A204.1 (cell line): ENCODE results near the gene TNIK.

Source experiments
- FAIRE-seq: peaks from 2 replicates; lab custom pipeline; 2012; peaks lifted over from hg19 to GRCh38; lab: Jason Lieb, UNC

Gene TNIK

DNA sequence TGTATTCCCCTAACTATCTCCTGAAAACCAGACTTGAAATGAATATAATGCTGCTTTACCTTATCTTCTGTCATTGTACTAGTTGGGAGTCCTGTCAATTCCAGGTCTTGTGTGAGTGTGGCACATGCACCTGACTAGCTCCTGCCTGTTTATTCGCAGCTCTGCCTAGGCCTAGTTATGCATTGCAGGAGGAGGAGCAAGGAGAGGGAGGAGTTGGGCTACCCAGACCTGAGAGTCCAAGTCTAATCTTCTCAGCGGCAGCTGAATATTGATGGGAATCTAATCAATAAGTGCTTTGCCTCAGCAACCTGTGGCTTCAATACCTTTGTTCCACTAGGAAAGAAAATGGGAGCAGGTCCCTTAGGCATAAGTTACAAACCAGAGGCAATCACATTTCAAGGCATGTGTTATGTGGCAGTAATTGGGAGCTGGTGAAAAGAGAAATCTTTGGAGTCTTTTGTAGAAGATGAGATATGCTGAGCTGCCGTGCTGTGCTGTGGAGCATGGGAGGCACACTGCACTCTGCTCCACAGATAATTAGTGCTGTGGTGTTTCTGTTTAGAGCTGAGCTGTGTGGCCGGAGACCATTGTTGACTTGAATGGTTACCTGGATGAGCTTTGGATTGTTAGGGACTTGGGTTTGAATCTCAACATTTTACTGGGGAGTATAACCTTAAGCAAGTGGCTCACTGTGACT lies 433.5 kb downstream of the TNIK start, which contains the start of gene SLC2A2:
SLC2A2 (minus strand) TSS at position 124 of the 697 bp plus-strand sequence; CDS start at position 74, 50 bp downstream.
- FAIRE-seq = no peak

DNA sequence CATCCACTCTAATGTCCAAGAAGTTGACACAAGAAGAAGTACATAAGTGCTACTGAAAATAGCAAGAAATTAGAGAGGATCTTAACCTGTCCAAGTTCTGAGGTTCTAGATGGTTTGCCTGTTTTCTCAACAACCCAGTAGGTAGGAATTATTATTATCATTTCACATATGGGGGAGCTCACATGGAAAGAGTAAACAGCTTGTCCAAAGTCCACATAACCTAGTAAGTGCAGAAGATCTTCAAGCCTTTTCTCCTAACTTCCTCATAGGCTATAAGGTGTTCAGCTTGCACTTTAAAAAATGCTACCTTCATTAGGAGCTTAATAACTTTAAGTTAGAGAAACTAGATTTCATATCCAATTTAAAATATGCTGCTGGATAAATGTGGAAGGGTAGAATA lies 436.6 kb downstream of the TNIK start:
- no peak for FAIRE-seq

DNA sequence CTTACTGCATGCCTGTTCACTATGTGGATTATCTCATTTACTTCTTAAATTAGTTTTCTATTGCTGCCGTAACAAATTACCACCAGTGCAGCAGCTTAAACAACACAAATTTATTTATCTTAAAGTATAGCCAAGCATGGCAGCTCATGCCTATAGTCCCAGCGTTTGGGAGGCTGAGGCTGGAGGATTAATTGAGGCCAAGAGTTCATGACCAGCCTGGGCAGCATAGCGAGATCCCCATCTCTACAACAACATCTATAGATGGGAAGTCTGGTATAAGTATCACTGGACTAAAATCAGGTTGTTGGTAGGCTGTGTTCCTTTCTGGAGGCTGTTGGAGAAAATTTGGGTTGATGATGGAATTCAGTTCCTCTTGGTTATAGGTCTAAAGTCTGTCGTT lies 438.8 kb downstream of the TNIK start:
- FAIRE-seq = no peak

DNA sequence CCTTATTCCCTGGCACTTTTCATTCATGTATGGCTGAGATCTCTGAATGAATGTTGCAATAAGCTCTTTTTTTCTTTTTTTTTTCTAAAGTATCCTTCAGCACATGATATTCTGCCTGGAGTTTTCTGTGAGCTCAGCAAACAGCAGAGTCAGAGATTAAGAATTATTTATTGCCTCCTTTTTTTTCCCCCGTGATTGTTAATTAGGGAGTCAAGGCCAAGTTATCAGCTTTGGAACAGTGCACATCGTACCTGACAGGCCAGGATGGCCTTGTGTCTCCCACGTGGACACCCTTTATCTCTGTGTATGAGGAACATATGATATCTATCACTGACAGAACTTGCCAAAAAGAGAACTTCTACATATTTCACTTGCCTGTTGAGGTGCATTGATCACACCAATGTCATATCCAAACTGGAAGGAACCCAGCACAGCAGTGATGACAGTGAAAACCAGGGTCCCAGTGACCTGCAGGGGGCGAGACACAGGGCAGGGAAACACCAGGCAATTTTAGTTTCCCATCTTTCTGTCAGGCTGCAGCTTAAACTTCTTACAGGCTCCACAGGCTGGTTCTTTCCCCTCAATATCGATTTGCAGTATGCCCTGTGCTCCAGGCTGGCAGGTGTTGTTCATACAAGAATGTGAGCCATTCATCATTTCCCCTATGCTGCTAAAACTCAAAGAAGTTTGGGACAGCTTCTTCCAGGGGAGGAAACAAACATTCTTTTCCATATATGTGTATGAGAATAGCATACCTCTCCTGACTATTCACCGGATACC lies 441.9 kb downstream of the TNIK start:
- no peak for FAIRE-seq

DNA sequence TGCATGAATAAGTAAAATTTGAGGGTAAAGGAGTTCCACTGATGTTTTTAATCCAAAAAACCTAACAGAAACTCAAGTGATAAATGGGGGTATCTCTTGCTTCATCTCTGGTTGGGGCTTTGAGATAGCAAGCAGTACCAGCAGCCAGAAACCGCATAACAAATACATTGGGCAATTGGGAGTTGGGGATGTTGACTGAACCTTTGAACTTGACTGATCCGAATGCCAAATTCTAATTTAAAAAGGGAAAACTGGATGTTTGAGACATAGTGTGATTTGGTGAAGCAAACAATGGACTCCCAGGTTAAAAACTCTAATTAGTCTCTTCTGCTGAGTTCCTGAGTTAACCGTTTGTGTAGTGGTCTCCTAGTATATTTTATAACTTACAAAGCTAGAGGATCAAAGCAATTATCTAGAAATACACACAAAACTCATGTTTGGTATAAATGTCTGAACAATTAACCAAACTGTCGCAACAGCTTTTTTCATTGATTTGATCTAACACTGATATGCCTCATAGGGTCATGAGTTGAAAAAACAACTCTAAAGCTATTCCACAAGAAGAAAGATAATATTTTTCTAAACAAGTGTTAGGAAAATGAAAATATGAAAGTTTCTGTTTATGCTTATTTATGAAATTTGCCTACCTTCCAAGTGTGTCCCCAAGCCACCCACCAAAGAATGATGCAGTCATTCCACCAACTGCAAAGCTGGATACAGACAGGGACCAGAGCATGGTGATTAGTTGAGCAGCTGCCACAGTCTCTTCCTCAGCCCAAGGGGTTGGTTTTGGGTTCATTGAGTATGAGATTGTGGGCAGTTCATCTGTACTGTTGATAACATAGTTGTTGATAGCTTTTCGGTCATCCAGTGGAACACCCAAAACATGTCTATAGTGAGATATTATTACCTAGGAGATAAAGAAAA lies 446.1 kb downstream of the TNIK start:
- no peak for FAIRE-seq

DNA sequence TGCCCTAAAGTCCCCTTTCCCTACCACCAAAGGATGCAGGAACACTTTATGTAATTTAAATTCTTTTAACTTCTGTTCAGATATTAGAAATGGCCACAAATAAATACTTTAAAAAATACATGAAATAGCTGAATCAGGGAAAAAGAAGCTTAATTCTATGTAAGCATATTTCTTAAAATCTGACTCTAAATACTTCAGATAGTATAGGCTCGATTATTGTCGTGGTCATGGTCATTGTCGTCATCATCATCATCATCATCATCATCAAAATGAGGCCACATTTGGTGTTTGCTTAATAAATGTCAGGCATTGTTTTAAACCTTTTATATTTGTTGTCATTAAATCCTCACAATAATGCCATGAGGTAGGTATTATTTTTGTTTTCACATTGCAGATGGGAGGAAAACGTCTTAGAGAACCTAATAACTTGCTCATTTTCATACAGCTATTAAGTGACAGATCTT lies 448.3 kb downstream of the TNIK start:
- no peak for FAIRE-seq
